Measurements from ENCODE around the gene PMFBP1. TPM values are rescaled to one million over a fixed set of nuclear protein-coding genes. Genes with fewer than 3 reads are reported as not detected.

The PMFBP1 gene
- total RNA-seq, 1 experiment from 2014 or later = 1.4 TPM

DNA sequence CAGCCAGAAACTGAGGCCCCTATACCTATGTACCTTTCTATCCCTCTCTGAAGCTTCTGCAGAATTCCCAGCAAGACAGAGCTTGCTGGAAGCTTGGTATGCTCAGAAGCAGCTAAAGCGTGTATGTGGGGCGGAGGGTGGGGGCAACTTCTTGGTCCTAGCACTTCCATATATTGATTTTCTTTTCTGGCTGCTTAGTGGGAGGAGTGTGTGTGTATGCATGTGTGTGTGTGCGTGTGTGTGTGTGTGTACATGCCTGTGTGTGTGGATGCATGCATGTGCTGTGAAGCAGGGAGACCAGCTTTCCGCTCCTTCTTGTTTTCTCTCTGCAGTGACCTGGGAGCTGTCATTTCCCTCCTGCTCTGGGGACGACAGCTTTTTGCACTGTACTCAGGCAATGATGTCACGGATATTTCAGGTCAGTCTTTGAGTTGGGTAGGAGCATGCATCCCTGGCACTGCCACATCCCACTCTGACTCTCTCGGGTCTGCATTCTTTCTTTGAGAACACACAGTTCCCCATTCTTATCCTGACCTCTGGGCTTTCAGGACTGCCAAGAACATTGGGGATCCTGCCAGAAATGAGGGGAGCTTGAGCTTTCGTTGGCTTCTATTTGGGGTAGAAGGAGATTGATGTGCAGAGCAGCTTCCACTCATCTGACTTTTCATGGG is 98.3 kb downstream of the PMFBP1 start:
- no peak for DNase-seq (ENCODE audit: unreplicated experiment)
- ChIA-PET POLR2A (no interaction called here), CTCF (no interaction called here)
- TF ChIP-seq, protein P1, sequence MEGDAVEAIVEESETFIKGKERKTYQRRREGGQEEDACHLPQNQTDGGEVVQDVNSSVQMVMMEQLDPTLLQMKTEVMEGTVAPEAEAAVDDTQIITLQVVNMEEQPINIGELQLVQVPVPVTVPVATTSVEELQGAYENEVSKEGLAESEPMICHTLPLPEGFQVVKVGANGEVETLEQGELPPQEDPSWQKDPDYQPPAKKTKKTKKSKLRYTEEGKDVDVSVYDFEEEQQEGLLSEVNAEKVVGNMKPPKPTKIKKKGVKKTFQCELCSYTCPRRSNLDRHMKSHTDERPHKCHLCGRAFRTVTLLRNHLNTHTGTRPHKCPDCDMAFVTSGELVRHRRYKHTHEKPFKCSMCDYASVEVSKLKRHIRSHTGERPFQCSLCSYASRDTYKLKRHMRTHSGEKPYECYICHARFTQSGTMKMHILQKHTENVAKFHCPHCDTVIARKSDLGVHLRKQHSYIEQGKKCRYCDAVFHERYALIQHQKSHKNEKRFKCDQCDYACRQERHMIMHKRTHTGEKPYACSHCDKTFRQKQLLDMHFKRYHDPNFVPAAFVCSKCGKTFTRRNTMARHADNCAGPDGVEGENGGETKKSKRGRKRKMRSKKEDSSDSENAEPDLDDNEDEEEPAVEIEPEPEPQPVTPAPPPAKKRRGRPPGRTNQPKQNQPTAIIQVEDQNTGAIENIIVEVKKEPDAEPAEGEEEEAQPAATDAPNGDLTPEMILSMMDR (IDR thresholded peaks at IDR 0.05; ENCODE audit: unreplicated experiment) = no peak
- intact Hi-C loops (cut with micrococcal nuclease) = no loop called here
- H3K4me1 Mint-ChIP-seq (ENCODE audit: insufficient read depth, unreplicated experiment) = no peaks in the 10 kb centered on the region
- no peaks in the 10 kb centered on the region for H3K9me3 Mint-ChIP-seq (ENCODE audit: unreplicated experiment)
- H3K4me3 Mint-ChIP-seq (ENCODE audit: unreplicated experiment) = no peak overlapping the region
- no peaks in the 10 kb centered on the region for H3K36me3 Mint-ChIP-seq (ENCODE audit: insufficient read depth, unreplicated experiment)
- no peaks in the 10 kb centered on the region for H3K27me3 Mint-ChIP-seq (ENCODE audit: insufficient read depth, unreplicated experiment)
- BruUV-seq (replicated peaks) = no TSS peak
- no peak overlapping the region for H3K27ac Mint-ChIP-seq (ENCODE audit: low read depth, unreplicated experiment)

- no TSS peak for BruUV-seq (replicated peaks)
- POLR2A ChIA-PET = no interaction called here
- no peak overlapping the region for H3K27ac Mint-ChIP-seq (ENCODE audit: low read depth, unreplicated experiment)
- TF ChIP-seq, protein P1 (IDR thresholded peaks at IDR 0.05; ENCODE audit: unreplicated experiment) = no peak
- no peaks in the 10 kb centered on the region for H3K4me1 Mint-ChIP-seq (ENCODE audit: insufficient read depth, unreplicated experiment)
- H3K27me3 Mint-ChIP-seq (ENCODE audit: insufficient read depth, unreplicated experiment) = no peaks in the 10 kb centered on the region
- H3K4me3 Mint-ChIP-seq (ENCODE audit: unreplicated experiment) = no peak overlapping the region
- CTCF ChIA-PET = no interaction called here
- H3K36me3 Mint-ChIP-seq (ENCODE audit: insufficient read depth, unreplicated experiment) = no peaks in the 10 kb centered on the region
- no peaks in the 10 kb centered on the region for H3K9me3 Mint-ChIP-seq (ENCODE audit: unreplicated experiment)
- intact Hi-C loops (cut with micrococcal nuclease) = no loop called here
- DNase-seq (ENCODE audit: unreplicated experiment) = no peak
Measured at GRCh38 chr16:72072514-72073342, 99.2 kb downstream of the PMFBP1 start.

Other genes with a start within 250 kb of the PMFBP1 start
- not detected in 2 replicates for gene PKD1L3, start 171.8 kb downstream of the PMFBP1 start, total RNA-seq (2022)
- gene DHODH, start 163.4 kb downstream of the PMFBP1 start, total RNA-seq (2022) = 13.1 and 13.5 TPM in 2 replicates
- gene HP, start 117.7 kb downstream of the PMFBP1 start, total RNA-seq (2022) = not detected in 2 replicates
- gene HPR, start 108.9 kb downstream of the PMFBP1 start, total RNA-seq (2022) = not detected in 2 replicates
- gene TXNL4B, start 78.5 kb downstream of the PMFBP1 start, total RNA-seq (2022) = 17.4 and 18.6 TPM in 2 replicates
- gene DHX38, start 78.3 kb downstream of the PMFBP1 start, total RNA-seq (2022) = 65.2 and 75.2 TPM in 2 replicates

Data from MCF 10A (cell line).